ENCODE results near the gene HERC2.

The HERC2 gene

GRCh38 chr15:28094732-28095521, 227.1 kb downstream of the HERC2 start:
- H3K27me3 ChIP-seq (ENCODE audit: control insufficient read depth, insufficient read depth, low read length): peaks cover 72% of the 10 kb centered on the region
- no peaks in the 10 kb centered on the region for H3K9me3 ChIP-seq (ENCODE audit: control insufficient read depth, insufficient read depth, low read length)
- H3K36me3 ChIP-seq (ENCODE audit: control insufficient read depth, insufficient read depth, low read length): no peaks in the 10 kb centered on the region
- peaks cover 2% of the 10 kb centered on the region for H3K4me1 ChIP-seq (ENCODE audit: control insufficient read depth, insufficient read depth, low read length)
- no peak overlapping the region for H3K9ac ChIP-seq (ENCODE audit: low read depth, low read length)
- H3K4me3 ChIP-seq (ENCODE audit: low read depth, low read length): peak overlapping the region; percentile 65

- no peaks in the 10 kb centered on the region for H3K9me3 ChIP-seq (ENCODE audit: control insufficient read depth, insufficient read depth, low read length)
- no peak overlapping the region for H3K9ac ChIP-seq (ENCODE audit: low read depth, low read length)
- H3K4me1 ChIP-seq (ENCODE audit: control insufficient read depth, insufficient read depth, low read length): peaks cover 2% of the 10 kb centered on the region
- H3K27me3 ChIP-seq (ENCODE audit: control insufficient read depth, insufficient read depth, low read length): peaks cover 65% of the 10 kb centered on the region
- H3K36me3 ChIP-seq (ENCODE audit: control insufficient read depth, insufficient read depth, low read length): no peaks in the 10 kb centered on the region
- peak overlapping the region; percentile 65 for H3K4me3 ChIP-seq (ENCODE audit: low read depth, low read length)
These were observed 228.0 kb downstream of the HERC2 start for GRCh38 chr15:28093752-28094535.

- Histone ChIP-seq H3K4me1 (ENCODE audit: control insufficient read depth, insufficient read depth, low read length) (no peaks in the 10 kb centered on the region), H3K9me3 (ENCODE audit: control insufficient read depth, insufficient read depth, low read length) (no peaks in the 10 kb centered on the region), H3K27me3 (ENCODE audit: control insufficient read depth, insufficient read depth, low read length) (peaks cover 39% of the 10 kb centered on the region), H3K9ac (ENCODE audit: low read depth, low read length) (no peak overlapping the region), H3K4me3 (ENCODE audit: low read depth, low read length) (no peak overlapping the region), H3K36me3 (ENCODE audit: control insufficient read depth, insufficient read depth, low read length) (no peaks in the 10 kb centered on the region)
These were observed 230.7 kb downstream of the HERC2 start for GRCh38 chr15:28091313-28091712.

DNA sequence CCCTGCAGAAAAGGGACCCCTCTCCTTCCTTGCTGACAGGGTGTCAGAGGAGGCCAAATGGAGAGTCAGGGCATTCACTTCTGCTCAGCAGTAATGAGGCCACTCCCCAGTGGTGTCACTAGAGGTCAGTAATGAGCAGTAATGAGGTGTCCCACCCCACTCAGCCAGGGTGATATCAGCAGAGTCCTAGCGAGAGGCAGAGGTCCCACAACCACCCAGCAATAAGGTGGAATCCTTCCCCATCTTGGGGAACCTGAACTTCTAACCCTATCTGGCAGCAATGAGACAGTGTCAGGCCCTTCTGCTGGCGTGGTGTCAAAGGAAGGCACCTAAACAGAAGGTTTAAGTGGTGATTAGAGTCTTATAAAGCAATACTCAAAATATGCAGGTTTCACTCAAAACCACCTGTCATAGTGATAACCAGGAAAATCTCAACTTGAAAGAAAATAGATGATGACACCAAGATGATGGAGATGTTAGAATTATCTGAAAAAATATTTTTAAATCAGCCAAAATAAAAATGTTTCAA, 235.7 kb downstream of the HERC2 start:
- Histone ChIP-seq H3K4me1 (ENCODE audit: control insufficient read depth, insufficient read depth, low read length) (no peaks in the 10 kb centered on the region), H3K4me3 (ENCODE audit: low read depth, low read length) (no peak overlapping the region), H3K9ac (ENCODE audit: low read depth, low read length) (no peak overlapping the region), H3K9me3 (ENCODE audit: control insufficient read depth, insufficient read depth, low read length) (no peaks in the 10 kb centered on the region), H3K36me3 (ENCODE audit: control insufficient read depth, insufficient read depth, low read length) (no peaks in the 10 kb centered on the region), H3K27me3 (ENCODE audit: control insufficient read depth, insufficient read depth, low read length) (no peaks in the 10 kb centered on the region)

GRCh38 chr15:28085489-28086174, 236.3 kb downstream of the HERC2 start:
- Histone ChIP-seq H3K4me3 (ENCODE audit: low read depth, low read length) (no peak overlapping the region), H3K36me3 (ENCODE audit: control insufficient read depth, insufficient read depth, low read length) (no peaks in the 10 kb centered on the region), H3K4me1 (ENCODE audit: control insufficient read depth, insufficient read depth, low read length) (no peaks in the 10 kb centered on the region), H3K9me3 (ENCODE audit: control insufficient read depth, insufficient read depth, low read length) (no peaks in the 10 kb centered on the region), H3K27me3 (ENCODE audit: control insufficient read depth, insufficient read depth, low read length) (no peaks in the 10 kb centered on the region), H3K9ac (ENCODE audit: low read depth, low read length) (no peak overlapping the region)

DNA sequence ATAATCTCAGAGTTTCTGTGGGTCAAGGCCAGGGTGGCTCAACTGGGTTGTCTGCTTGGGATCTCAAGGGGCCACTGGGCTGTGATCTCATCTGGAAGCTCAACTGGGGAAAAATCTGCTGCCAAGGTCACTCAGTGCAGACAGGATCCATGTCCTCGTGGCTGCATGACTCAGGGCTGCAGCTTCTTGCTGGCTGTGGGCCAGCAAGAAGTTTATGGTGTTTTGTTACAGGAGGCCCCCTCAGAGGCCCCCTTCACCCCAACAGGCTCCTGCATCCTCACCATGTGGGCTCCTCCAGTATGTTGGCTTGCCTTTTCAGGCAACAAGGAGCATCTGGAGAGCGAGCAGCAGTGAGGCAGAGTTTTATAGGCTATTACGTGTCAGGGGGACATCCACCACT, 237.4 kb downstream of the HERC2 start:
- H3K36me3 ChIP-seq (ENCODE audit: control insufficient read depth, insufficient read depth, low read length): no peaks in the 10 kb centered on the region
- H3K4me1 ChIP-seq (ENCODE audit: control insufficient read depth, insufficient read depth, low read length): no peaks in the 10 kb centered on the region
- H3K9ac ChIP-seq (ENCODE audit: low read depth, low read length): no peak overlapping the region
- no peak overlapping the region for H3K4me3 ChIP-seq (ENCODE audit: low read depth, low read length)
- H3K27me3 ChIP-seq (ENCODE audit: control insufficient read depth, insufficient read depth, low read length): no peaks in the 10 kb centered on the region
- no peaks in the 10 kb centered on the region for H3K9me3 ChIP-seq (ENCODE audit: control insufficient read depth, insufficient read depth, low read length)

DNA sequence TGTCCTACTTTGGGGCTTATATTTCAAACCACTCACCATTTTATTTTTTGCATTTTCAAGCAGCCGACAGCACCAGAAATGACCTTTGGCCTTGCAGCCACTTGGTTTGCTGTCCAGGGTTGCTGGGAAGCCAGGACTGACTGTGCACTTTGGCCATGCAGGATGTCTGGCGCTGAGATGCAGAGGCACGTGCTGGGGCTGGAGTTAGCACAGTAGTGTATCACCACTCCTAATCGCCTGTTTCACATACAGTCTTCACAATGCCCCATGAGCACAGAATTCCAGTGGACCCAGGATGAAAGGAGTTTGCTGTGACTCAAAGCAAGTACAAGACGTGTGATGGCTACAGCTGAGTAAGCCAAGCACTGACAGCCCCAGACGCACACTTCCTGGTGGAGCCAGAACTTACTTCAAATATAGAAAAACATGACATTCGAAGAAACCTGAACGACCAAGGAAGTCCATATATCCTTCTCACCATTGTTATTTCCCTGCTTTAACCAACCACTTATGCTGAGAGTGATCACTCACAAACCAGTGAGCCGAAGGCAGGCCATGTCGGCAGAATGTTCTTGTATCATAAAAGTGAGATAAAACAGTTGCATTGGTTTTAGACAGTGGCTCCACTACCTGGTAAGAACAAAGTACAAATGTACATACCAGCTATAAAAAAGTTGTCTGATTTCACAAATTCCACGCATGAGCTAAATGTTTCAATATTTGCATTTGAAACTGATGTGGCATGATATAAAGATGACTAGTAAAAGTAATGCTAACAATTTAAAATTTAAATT, 238.9 kb downstream of the HERC2 start:
- Histone ChIP-seq H3K4me1 (ENCODE audit: control insufficient read depth, insufficient read depth, low read length) (no peaks in the 10 kb centered on the region), H3K4me3 (ENCODE audit: low read depth, low read length) (no peak overlapping the region), H3K36me3 (ENCODE audit: control insufficient read depth, insufficient read depth, low read length) (no peaks in the 10 kb centered on the region), H3K9me3 (ENCODE audit: control insufficient read depth, insufficient read depth, low read length) (no peaks in the 10 kb centered on the region), H3K9ac (ENCODE audit: low read depth, low read length) (no peak overlapping the region), H3K27me3 (ENCODE audit: control insufficient read depth, insufficient read depth, low read length) (no peaks in the 10 kb centered on the region)

GRCh38 chr15:28081594-28081993, 240.4 kb downstream of the HERC2 start:
- Histone ChIP-seq H3K27me3 (ENCODE audit: control insufficient read depth, insufficient read depth, low read length) (no peaks in the 10 kb centered on the region), H3K9ac (ENCODE audit: low read depth, low read length) (no peak overlapping the region), H3K36me3 (ENCODE audit: control insufficient read depth, insufficient read depth, low read length) (no peaks in the 10 kb centered on the region)

DNA sequence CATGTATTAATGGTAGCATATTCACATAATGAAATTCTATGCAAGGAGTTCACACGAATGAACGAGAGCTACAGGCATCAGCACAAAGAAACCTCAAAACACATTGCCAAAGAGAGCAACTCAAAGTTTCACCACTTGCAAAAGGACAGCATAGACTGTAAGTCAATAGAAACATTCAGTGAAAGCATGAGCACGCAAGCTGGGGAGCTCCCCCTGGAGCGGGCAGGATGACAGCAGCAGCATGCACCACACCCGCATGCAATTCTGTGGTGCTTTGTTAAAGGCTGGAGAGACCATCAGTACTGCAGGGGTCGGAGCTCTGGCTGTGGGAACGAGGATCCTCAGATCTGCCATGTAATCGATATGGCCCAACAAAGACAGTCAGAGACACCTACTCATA, 241.6 kb downstream of the HERC2 start:
- no peaks in the 10 kb centered on the region for H3K36me3 ChIP-seq (ENCODE audit: control insufficient read depth, insufficient read depth, low read length)
- H3K27me3 ChIP-seq (ENCODE audit: control insufficient read depth, insufficient read depth, low read length): no peaks in the 10 kb centered on the region
- no peaks in the 10 kb centered on the region for H3K9me3 ChIP-seq (ENCODE audit: control insufficient read depth, insufficient read depth, low read length)
- H3K9ac ChIP-seq (ENCODE audit: low read depth, low read length): no peak overlapping the region
- no peak overlapping the region for H3K4me3 ChIP-seq (ENCODE audit: low read depth, low read length)
- H3K4me1 ChIP-seq (ENCODE audit: control insufficient read depth, insufficient read depth, low read length): no peaks in the 10 kb centered on the region

More at GRCh38 chr15:28081594-28081993, 240.4 kb downstream of the HERC2 start:
- Histone ChIP-seq H3K9me3 (ENCODE audit: control insufficient read depth, insufficient read depth, low read length) (no peaks in the 10 kb centered on the region), H3K4me3 (ENCODE audit: low read depth, low read length) (no peak overlapping the region), H3K4me1 (ENCODE audit: control insufficient read depth, insufficient read depth, low read length) (no peaks in the 10 kb centered on the region)

GRCh38 chr15:28079313-28079969, 242.5 kb downstream of the HERC2 start:
- Histone ChIP-seq H3K9ac (ENCODE audit: low read depth, low read length) (no peak overlapping the region), H3K4me3 (ENCODE audit: low read depth, low read length) (no peak overlapping the region), H3K4me1 (ENCODE audit: control insufficient read depth, insufficient read depth, low read length) (no peaks in the 10 kb centered on the region), H3K27me3 (ENCODE audit: control insufficient read depth, insufficient read depth, low read length) (no peaks in the 10 kb centered on the region), H3K9me3 (ENCODE audit: control insufficient read depth, insufficient read depth, low read length) (no peaks in the 10 kb centered on the region), H3K36me3 (ENCODE audit: control insufficient read depth, insufficient read depth, low read length) (no peaks in the 10 kb centered on the region)

Measured in iPS-15b (cell line).